Stimulated activated CD8-positive, alpha-beta memory T cell treated with anti-CD3 and anti-CD28 coated beads, Interleukin-12 subunit alpha, Interleukin-12 subunit beta, amount 100 ng/mL, for 4 hours (primary cell): Measurements from ENCODE around the gene CCNL1.
A peak's percentile ranks its signal among the peaks of the same experiment; 100 is the strongest.
"Not testable (repeated sequence)": the region's sequence is repeated elsewhere in the genome, so short reads cannot be mapped to it uniquely, and the experiment has no call there.

Experiments used
- DNase-seq: peaks from one replicate; pipeline ENCODE4 v3.0.0-alpha.2; 2020; ENCODE audit warnings: low read depth

CCNL1 gene

DNA sequence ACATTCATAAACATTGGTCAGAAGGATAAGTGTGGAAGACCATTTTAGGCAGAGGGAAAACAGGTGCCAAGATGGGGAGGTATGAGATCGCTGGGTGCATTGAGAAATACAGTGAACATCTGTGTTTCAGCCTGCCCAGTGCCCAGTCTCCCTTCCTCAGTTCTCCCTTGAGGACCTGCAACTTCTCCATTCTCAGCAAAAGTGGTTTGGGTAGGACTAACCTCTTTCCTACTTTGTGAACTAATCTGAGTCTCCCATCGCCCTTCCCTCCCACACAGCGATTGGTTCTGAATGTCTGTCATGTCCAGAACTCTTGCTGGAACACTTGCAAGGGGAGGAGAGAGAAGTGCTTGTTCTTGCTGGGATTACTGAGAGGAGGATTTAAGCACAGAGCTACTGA is 10.9 kb upstream of the CCNL1 start:
- DNase-seq: no peak

- no peak for DNase-seq
These were observed 7.6 kb upstream of the CCNL1 start for GRCh38 chr3:157167371-157168042.

DNA sequence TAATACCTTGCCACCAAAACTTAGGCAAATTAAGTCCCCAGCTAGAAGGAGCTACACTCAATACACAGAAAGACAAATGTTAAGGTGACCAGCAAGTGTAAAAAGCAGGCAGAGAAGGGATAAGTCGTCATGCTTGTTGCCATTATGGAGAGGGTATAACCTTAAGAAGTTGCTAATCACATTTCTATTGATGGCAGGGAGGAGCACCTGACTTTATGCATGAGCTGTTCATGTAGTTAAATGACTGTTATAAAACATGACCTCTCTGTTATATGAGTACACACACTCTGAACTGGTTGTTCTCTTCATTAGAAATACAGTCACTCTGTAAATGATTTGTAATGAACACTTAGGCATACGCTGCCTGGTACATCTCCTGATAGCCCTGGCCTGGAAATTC is 6.6 kb upstream of the CCNL1 start:
- DNase-seq: no peak

DNA sequence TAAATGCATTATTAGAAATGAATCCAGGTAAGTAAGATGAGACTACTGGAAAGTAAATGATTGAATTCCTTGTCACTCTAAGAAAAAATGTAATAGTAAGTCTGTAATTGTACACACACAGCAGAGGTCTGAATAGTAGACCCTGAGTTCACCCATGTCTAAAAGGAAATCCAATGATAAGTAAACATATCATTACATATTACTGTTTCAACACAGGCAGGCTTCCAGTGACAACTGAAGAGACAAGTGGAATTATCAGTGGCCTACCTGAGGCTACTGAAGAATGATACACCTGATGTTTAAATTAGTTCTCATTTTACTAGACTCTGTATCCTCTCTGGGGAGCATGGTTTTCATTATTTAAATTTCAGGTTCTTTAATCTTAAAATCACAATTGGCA is 6.2 kb upstream of the CCNL1 start:
- no peak for DNase-seq

DNA sequence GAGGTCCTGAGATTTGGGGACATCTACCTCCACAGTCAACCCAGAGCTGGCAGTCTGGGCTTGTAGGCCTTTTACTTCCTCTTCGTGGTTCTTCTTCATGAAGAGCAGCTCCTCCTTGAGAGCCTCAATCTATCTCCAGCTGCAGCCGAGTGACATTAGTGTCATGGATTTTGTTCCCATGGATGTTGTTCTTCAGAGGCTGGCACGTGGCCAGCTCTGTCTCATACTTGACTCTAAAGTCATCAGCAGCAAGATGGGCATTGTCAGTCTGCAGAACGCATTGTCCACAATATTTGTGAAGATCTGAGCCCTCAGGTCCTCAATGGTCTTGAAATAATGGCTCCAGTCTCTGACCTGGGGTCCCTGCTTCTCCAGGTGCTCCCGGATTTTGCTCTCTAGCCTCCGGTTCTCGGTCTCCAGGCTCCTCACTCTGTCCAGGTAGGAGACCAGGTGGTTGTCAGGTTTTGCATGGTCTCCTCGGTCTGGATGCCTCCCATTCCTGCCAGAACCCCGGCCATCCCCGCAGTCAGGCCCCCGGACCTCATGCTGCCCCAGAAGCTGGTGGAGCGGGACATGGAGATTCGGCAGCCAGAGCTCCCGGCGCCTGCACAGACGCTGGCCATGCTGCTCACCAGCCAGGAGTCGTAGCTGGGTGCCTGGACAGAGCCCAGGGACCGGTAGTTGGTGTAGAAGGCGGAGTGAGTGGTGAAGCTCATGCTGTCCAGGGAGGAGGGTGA is 3.4 kb upstream of the CCNL1 start:
- DNase-seq: no peak

GRCh38 chr3:157162620-157163019 is 2.7 kb upstream of the CCNL1 start:
- not testable (repeated sequence) for DNase-seq

- peak; percentile 50 for DNase-seq
These were observed 894 bp upstream of the CCNL1 start for GRCh38 chr3:157160658-157161424.

DNA sequence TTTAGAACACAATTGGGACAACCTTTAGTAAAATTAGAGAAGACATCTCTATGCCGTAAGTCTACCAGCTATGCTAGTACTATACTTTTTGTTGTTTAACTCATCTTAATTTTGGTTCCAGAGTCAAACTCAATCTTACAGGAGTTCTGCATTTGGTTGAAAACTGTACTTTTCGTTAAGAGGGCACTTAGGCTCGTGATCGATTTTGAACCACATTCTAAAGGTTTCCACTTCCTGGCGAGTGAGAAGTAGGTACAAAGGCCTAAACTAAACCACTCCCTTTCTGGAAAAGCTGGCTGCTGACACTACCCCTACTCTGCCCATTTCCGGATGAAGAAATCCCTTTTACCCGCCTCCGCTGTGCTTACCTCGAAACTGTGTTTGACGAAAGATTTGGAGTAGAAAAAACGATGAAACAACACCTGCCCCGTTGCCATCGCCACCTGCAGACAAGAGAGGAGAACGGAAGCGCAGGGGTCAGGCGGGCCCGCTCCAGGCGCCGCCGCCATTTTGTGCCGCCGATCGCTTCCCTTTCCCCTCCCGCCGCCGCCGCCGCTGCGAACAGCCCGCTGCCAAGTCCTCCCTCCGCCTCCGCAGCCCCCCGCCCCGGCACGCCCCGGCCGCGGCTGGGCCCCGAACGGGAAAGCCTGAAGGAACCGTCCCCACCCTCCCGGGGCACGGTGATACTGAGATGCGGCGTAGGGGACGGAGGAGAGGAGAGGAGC is 748 bp downstream of the CCNL1 start:
- DNase-seq: peak; percentile 65

DNA sequence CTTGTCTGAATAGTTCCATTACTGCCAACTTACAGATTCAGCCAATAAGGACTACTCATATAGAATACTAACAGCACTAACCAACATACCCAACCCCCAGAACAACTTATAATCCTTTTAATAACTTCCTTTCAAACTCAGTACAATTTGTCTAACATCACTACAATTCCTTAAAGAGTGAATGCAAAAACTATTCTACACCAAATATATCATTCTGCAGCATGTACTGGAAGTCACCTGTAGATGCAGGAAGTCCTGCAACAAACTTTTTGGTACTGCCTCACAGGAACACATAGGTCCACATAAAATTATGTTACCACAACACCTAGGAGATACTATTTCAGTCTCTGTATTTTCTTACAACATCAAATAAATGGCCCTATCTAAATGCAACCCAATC is 2.1 kb downstream of the CCNL1 start:
- DNase-seq: no peak

DNA sequence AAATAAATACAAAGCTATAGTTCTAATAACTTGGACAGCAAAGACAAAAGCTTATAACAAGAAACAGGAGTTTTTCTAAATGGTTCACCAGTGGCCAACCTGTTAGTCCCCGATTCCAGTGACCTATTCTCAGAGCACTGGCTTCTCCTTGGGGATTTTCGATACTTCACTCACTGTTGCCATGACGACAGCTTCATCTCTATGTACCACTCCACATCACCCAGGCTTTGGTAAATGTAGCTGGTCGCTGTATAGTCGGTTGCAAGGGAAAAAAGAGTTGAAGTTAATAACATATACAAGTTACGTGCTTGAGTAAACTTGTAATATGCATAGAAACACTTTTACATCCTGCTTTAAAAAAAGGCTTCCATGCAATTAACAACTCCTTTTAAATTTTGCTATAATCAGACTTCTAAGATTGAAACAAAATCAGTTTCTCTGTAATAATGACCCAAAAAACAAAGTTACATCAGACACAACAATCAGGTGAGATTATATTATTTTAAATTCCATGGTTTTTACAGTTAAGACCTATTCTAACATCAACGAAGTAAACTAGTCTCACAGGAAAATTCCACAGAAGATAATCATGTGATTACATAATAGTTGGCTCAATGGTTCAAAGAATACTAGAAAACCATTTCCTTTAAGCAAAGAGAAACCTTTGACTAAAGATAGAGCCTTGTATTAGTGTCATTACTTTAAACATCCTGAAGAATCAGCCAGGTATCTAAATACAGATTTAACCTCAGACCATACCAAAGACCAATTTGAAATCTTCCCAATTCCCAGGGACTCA is 2.9 kb downstream of the CCNL1 start:
- no peak for DNase-seq

DNA sequence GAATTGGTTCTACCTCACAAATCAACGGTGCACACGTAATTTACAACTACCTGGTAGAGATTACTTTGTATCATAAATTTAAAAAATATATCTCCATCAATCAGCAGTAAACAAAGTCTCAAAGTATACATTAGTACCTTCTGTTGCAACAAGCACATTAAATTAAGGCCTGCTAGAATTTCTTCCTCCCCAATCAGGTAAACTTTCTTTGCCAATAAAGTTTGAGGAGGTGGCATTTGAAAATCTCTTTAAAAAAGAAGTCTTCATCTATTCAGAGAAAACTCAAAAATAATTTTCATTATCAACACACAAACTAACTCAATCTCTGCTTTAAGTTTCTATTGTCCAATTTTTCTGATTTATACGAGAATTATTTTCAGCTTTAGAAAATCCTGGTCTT is 4.4 kb downstream of the CCNL1 start:
- no peak for DNase-seq

GRCh38 chr3:157154563-157155330 is 5.2 kb downstream of the CCNL1 start:
- DNase-seq: no peak

GRCh38 chr3:157152930-157153329 is 7.0 kb downstream of the CCNL1 start:
- no peak for DNase-seq

- DNase-seq: no peak
These were observed 7.5 kb downstream of the CCNL1 start for GRCh38 chr3:157152438-157152837.

GRCh38 chr3:157151627-157152026 is 8.3 kb downstream of the CCNL1 start:
- DNase-seq: no peak

DNA sequence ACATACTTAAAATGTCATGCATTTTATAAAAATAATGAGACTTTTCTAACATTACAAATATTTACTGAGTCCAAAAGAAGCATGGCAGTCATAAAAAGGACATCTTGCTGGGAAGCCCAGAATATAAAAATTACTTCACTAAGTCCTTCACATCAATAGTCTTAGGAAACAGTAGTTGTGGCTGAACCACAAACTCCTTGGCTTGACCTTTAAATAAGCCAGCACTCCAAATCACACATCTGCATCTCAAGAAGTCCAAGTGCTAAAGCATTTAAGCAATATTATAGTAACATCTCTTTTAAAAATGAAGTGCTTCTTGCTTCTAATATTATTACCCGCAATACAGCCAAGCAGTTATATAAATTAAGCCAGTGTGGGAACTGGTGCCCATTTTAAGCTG is 8.8 kb downstream of the CCNL1 start:
- no peak for DNase-seq

DNA sequence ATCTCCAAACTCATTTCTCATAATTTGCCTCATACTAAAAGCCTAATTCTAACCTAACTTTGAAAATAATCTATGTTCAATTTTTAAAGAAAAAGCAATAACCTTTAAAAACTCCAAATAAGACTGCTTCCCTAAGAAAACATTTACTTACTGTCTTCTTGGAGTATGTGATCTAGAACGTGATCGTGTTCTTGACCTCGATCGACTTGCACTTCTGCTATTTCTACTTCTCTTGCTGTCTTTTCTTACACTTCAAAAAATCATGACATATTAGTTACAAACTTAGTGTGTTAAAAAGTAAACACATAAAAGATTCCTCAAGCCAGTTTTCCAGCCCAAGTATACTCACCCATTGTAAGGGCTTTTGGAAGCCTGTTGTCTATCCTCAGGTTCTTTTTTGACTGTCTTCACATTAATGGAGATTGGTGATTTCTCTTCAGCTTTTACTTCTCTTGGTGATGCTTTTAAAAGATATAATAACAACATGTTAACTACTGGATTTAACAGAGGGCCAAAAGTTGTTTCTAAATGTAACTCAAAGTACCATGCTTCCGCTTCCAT is 10.7 kb downstream of the CCNL1 start:
- no peak for DNase-seq

DNA sequence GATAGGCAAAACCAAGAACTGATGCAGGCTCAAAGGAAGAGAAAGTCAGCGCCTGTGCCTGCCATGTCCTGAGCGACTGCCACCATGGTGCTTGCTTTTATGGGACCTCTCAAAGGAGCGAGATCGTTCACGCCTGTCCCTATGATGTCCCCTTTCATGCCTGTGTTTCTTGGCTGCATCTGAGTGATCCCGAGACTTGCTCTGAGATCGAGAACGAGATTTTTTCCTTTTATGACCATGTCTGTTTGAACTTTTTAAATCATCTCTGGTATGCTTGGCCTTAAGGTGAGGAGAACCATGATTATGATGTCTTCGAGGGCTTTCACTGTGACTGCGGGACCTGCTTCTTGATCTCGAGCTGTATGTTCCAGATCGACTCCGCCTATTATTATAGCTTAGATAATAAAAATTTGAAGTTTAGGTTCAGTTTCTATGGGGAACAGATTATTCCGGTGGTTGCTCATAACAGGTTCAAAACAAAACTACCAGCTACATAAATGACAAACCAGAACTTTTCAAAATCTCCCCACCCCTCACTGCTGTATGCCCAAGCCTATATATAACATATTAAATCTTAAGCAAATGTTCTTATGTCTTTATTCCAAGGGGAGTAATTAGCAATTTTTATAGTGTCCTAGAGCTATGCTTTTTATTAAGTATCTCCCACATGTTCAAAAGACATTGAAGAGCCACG is 11.6 kb downstream of the CCNL1 start:
- no peak for DNase-seq

DNA sequence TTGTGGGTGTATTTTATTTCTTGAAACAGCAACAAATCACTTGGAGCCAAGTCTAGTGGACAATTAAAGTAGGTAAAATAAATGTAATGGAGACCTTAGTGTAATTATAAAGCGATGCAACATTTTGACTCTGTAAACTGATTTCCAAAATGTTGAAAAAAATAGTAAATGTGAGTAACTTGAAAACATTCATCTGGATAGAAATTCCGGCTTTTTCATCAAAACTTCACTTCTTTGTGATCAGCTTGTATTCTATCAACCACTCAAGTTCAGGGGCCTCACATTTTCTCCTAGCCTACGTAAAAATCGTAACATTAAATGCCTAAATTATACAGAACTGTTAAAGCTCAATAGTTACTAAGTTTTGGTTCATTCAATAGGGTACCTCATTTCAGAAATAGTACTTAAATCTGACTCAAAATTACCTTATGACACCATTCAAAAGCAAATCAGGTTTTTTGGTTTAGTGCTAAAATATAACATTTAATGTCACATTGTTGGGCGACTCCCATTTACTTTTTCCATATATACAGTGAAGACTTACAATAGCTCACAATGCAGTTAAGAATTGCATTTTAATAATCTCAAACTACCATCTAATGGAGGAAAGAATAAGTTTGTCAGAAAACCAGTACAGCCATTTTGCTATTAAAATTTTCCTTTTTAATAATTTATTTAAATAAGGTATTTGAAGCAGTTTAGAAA is 12.7 kb downstream of the CCNL1 start:
- no peak for DNase-seq
